ENCODE data around the gene GALNTL6. TPM values are rescaled to one million over a fixed set of nuclear protein-coding genes. Genes with fewer than 3 reads are reported as not detected.

The GALNTL6 gene
- total RNA-seq, 1 donor from 2014 or later, result 0.61 TPM

GRCh38 chr4:172018358-172018757, 205.2 kb downstream of the GALNTL6 start:
- H3K9me3 ChIP-seq (ENCODE audit: insufficient read depth, low read depth, low read length), result no peaks in the 10 kb centered on the region
- H3K4me1 ChIP-seq (ENCODE audit: insufficient read depth, low read length), result no peaks in the 10 kb centered on the region
- no peak overlapping the region for H2AFZ ChIP-seq (ENCODE audit: low read depth, low read length)
- no peak overlapping the region for H3K27ac Mint-ChIP-seq (ENCODE audit: unreplicated experiment)
- H3K36me3 ChIP-seq (ENCODE audit: insufficient read depth, low read length), result no peaks in the 10 kb centered on the region
- no peaks in the 10 kb centered on the region for H3K27me3 ChIP-seq (ENCODE audit: insufficient read depth, low read length)
- FAIRE-seq (no peak), DNase-seq (ENCODE audit: low read depth) (no peak)
- H3K4me1 Mint-ChIP-seq (ENCODE audit: low read depth, unreplicated experiment), result no peaks in the 10 kb centered on the region
- no peaks in the 10 kb centered on the region for H3K36me3 Mint-ChIP-seq (ENCODE audit: low read depth, unreplicated experiment)
- H3K9me3 Mint-ChIP-seq (ENCODE audit: unreplicated experiment), result peaks cover 2% of the 10 kb centered on the region
- H4K20me1 ChIP-seq (ENCODE audit: insufficient read depth, low read length), result no peaks in the 10 kb centered on the region
- no peak overlapping the region for H3K9ac ChIP-seq (ENCODE audit: low read length)
- H3K4me3 ChIP-seq (ENCODE audit: insufficient read depth, low read depth, low read length), result no peak overlapping the region
- no peak overlapping the region for H3K27ac ChIP-seq (ENCODE audit: low read depth, low read length)
- H3K27me3 Mint-ChIP-seq (ENCODE audit: low read depth, unreplicated experiment), result no peaks in the 10 kb centered on the region
- no peak for TF ChIP-seq EZH2 (IDR thresholded peaks at IDR 0.05; ENCODE audit: insufficient read depth, low read length)
- TF ChIP-seq, protein P1, sequence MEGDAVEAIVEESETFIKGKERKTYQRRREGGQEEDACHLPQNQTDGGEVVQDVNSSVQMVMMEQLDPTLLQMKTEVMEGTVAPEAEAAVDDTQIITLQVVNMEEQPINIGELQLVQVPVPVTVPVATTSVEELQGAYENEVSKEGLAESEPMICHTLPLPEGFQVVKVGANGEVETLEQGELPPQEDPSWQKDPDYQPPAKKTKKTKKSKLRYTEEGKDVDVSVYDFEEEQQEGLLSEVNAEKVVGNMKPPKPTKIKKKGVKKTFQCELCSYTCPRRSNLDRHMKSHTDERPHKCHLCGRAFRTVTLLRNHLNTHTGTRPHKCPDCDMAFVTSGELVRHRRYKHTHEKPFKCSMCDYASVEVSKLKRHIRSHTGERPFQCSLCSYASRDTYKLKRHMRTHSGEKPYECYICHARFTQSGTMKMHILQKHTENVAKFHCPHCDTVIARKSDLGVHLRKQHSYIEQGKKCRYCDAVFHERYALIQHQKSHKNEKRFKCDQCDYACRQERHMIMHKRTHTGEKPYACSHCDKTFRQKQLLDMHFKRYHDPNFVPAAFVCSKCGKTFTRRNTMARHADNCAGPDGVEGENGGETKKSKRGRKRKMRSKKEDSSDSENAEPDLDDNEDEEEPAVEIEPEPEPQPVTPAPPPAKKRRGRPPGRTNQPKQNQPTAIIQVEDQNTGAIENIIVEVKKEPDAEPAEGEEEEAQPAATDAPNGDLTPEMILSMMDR (IDR thresholded peaks at IDR 0.05; ENCODE audit: insufficient read depth, low read depth, low read length), result no peak
- no peaks in the 10 kb centered on the region for H3K79me2 ChIP-seq (ENCODE audit: insufficient read depth, low read length)
- no peak overlapping the region for H3K4me2 ChIP-seq (ENCODE audit: low read length)
- H3K4me3 Mint-ChIP-seq (ENCODE audit: unreplicated experiment), result no peak overlapping the region

DNA sequence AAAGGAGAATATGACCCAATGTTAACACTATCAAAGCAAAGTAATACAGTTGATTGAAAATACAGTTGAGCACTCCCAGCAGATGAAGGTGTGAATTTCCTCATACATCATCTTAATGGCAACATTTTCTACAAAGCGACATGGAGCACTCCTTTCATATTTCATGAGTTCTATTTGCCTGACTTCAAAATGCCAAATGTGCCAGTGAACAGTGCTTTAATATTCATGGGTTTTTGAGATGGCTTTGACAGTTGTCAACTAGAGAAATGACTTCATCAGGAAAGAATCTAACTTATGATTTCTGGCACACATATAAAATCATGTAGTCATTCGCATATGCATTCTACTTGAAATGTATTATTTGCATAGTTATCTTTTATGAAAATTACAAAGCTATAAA, 222.4 kb downstream of the GALNTL6 start:
- no peaks in the 10 kb centered on the region for H3K9me3 ChIP-seq (ENCODE audit: insufficient read depth, low read depth, low read length)
- no peaks in the 10 kb centered on the region for H3K9me3 Mint-ChIP-seq (ENCODE audit: unreplicated experiment)
- no peaks in the 10 kb centered on the region for H3K36me3 ChIP-seq (ENCODE audit: insufficient read depth, low read length)
- H3K79me2 ChIP-seq (ENCODE audit: insufficient read depth, low read length), result no peaks in the 10 kb centered on the region
- DNase-seq (ENCODE audit: low read depth) (no peak), FAIRE-seq (no peak)
- H3K4me3 ChIP-seq (ENCODE audit: insufficient read depth, low read depth, low read length), result no peak overlapping the region
- no peaks in the 10 kb centered on the region for H4K20me1 ChIP-seq (ENCODE audit: insufficient read depth, low read length)
- H3K27me3 Mint-ChIP-seq (ENCODE audit: low read depth, unreplicated experiment), result no peaks in the 10 kb centered on the region
- no peaks in the 10 kb centered on the region for H3K4me1 Mint-ChIP-seq (ENCODE audit: low read depth, unreplicated experiment)
- H3K4me2 ChIP-seq (ENCODE audit: low read length), result no peak overlapping the region
- H2AFZ ChIP-seq (ENCODE audit: low read depth, low read length), result no peak overlapping the region
- no peaks in the 10 kb centered on the region for H3K4me1 ChIP-seq (ENCODE audit: insufficient read depth, low read length)
- H3K9ac ChIP-seq (ENCODE audit: low read length), result no peak overlapping the region
- H3K27me3 ChIP-seq (ENCODE audit: insufficient read depth, low read length), result no peaks in the 10 kb centered on the region
- no peak for TF ChIP-seq EZH2 (IDR thresholded peaks at IDR 0.05; ENCODE audit: insufficient read depth, low read length)
- TF ChIP-seq, protein P1 (IDR thresholded peaks at IDR 0.05; ENCODE audit: insufficient read depth, low read depth, low read length), result no peak
- no peak overlapping the region for H3K4me3 Mint-ChIP-seq (ENCODE audit: unreplicated experiment)
- no peak overlapping the region for H3K27ac ChIP-seq (ENCODE audit: low read depth, low read length)
- no peak overlapping the region for H3K27ac Mint-ChIP-seq (ENCODE audit: unreplicated experiment)
- no peaks in the 10 kb centered on the region for H3K36me3 Mint-ChIP-seq (ENCODE audit: low read depth, unreplicated experiment)

DNA sequence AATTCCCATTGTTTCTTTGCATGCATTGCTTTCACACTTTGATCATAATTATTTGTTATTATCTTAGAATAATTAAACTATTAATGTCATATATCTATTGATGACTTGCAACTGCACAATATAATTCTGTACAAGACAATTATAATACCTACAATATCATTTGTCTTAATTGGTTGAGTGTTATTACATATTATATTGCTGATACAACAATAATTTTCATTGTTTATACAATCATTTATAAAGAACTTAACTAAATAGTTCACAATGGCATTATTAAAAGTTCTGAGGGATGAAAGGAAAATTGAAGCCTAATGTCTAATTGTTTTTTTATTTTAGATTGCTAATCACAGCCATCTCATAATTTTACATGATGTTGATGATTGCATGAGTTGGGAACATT, 227.6 kb downstream of the GALNTL6 start:
- H3K9me3 ChIP-seq (ENCODE audit: insufficient read depth, low read depth, low read length), result no peaks in the 10 kb centered on the region
- no peak overlapping the region for H3K4me3 Mint-ChIP-seq (ENCODE audit: unreplicated experiment)
- H2AFZ ChIP-seq (ENCODE audit: low read depth, low read length), result no peak overlapping the region
- no peak overlapping the region for H3K4me3 ChIP-seq (ENCODE audit: insufficient read depth, low read depth, low read length)
- H3K4me1 Mint-ChIP-seq (ENCODE audit: low read depth, unreplicated experiment), result peaks cover 8% of the 10 kb centered on the region
- H3K36me3 Mint-ChIP-seq (ENCODE audit: low read depth, unreplicated experiment), result no peaks in the 10 kb centered on the region
- H3K27me3 ChIP-seq (ENCODE audit: insufficient read depth, low read length), result no peaks in the 10 kb centered on the region
- H3K27me3 Mint-ChIP-seq (ENCODE audit: low read depth, unreplicated experiment), result no peaks in the 10 kb centered on the region
- H3K4me2 ChIP-seq (ENCODE audit: low read length), result no peak overlapping the region
- H3K79me2 ChIP-seq (ENCODE audit: insufficient read depth, low read length), result no peaks in the 10 kb centered on the region
- H3K36me3 ChIP-seq (ENCODE audit: insufficient read depth, low read length), result no peaks in the 10 kb centered on the region
- no peak overlapping the region for H3K27ac Mint-ChIP-seq (ENCODE audit: unreplicated experiment)
- FAIRE-seq (no peak), DNase-seq (ENCODE audit: low read depth) (no peak)
- TF ChIP-seq, protein P1 (IDR thresholded peaks at IDR 0.05; ENCODE audit: insufficient read depth, low read depth, low read length), result no peak
- TF ChIP-seq EZH2 (IDR thresholded peaks at IDR 0.05; ENCODE audit: insufficient read depth, low read length), result no peak
- H3K9me3 Mint-ChIP-seq (ENCODE audit: unreplicated experiment), result no peaks in the 10 kb centered on the region
- no peaks in the 10 kb centered on the region for H3K4me1 ChIP-seq (ENCODE audit: insufficient read depth, low read length)
- no peaks in the 10 kb centered on the region for H4K20me1 ChIP-seq (ENCODE audit: insufficient read depth, low read length)
- H3K9ac ChIP-seq (ENCODE audit: low read length), result no peak overlapping the region
- H3K27ac ChIP-seq (ENCODE audit: low read depth, low read length), result no peak overlapping the region
